OCI-M1 (cell line): ENCODE measurements around the gene SLCO1A2.

Source experiments
- DNase-seq: peaks from one replicate; lab custom pipeline; 2025; lab: John Stamatoyannopoulos, UW

The SLCO1A2 gene

GRCh38 chr12:21219206-21219605, 115.5 kb downstream of the SLCO1A2 start:
- DNase-seq = no peak
